GM21619 (cell line): ENCODE data around the gene SLC8A2.

Experiments used
- ATAC-seq: cut with Tn5 transposase; IDR thresholded peaks from one replicate; pipeline ENCODE4 v1.9.1; 2021; ENCODE audit not compliant: unreplicated experiment

Gene SLC8A2

GRCh38 chr19:47433121-47433520, 38.6 kb downstream of the SLC8A2 start:
- no peak for ATAC-seq

GRCh38 chr19:47432499-47432898, 39.2 kb downstream of the SLC8A2 start:
- ATAC-seq = no peak

GRCh38 chr19:47432091-47432490, 39.6 kb downstream of the SLC8A2 start:
- ATAC-seq = no peak

GRCh38 chr19:47430041-47430802, 41.5 kb downstream of the SLC8A2 start:
- ATAC-seq = no peak

GRCh38 chr19:47429140-47429793, 42.4 kb downstream of the SLC8A2 start:
- no peak for ATAC-seq

GRCh38 chr19:47428177-47428894, 43.4 kb downstream of the SLC8A2 start:
- ATAC-seq = peak; percentile 50

GRCh38 chr19:47427241-47428176, 44.2 kb downstream of the SLC8A2 start:
- no peak for ATAC-seq

GRCh38 chr19:47423203-47423882, 48.4 kb downstream of the SLC8A2 start:
- no peak for ATAC-seq

- no peak for ATAC-seq
Observed at GRCh38 chr19:47422417-47423163, 49.1 kb downstream of the SLC8A2 start.

- ATAC-seq = no peak
Observed at GRCh38 chr19:47421844-47422395, 49.8 kb downstream of the SLC8A2 start.

GRCh38 chr19:47421244-47421786, 50.4 kb downstream of the SLC8A2 start:
- no peak for ATAC-seq

GRCh38 chr19:47419789-47420188, 51.9 kb downstream of the SLC8A2 start:
- ATAC-seq = no peak

- no peak for ATAC-seq
Observed at GRCh38 chr19:47419030-47419783, 52.5 kb downstream of the SLC8A2 start, which contains the start of gene MEIS3. Gene MEIS3, minus strand, starts transcription at chr19:47419527. Its CDS starts 446 bp downstream, at chr19:47419081.

- no peak for ATAC-seq
Observed at GRCh38 chr19:47418692-47419029, 53.0 kb downstream of the SLC8A2 start.

- ATAC-seq = no peak
Observed at GRCh38 chr19:47417746-47418691, 53.7 kb downstream of the SLC8A2 start.

GRCh38 chr19:47417107-47417745, 54.5 kb downstream of the SLC8A2 start:
- ATAC-seq = no peak

- no peak for ATAC-seq
Observed at GRCh38 chr19:47416643-47416985, 55.1 kb downstream of the SLC8A2 start.
